HuH-7 (cell line): Measurements from ENCODE around the gene TCF25.

ENCODE experiments used
- DNase-seq: peaks from one replicate; pipeline ENCODE4 v3.0.0; 2011; ENCODE audit warnings: low spot score

Gene TCF25

GRCh38 chr16:89946515-89946914, 73.1 kb downstream of the TCF25 start:
- DNase-seq: no peak

- no peak for DNase-seq
Observed at GRCh38 chr16:89949121-89949742, 75.8 kb downstream of the TCF25 start.

GRCh38 chr16:89949756-89950155, 76.4 kb downstream of the TCF25 start:
- DNase-seq: no peak

- DNase-seq: no peak
Observed at GRCh38 chr16:89951509-89951908, 78.1 kb downstream of the TCF25 start.

GRCh38 chr16:89952049-89952448, 78.7 kb downstream of the TCF25 start:
- DNase-seq: no peak

- no peak for DNase-seq
Observed at GRCh38 chr16:89952551-89952950, 79.2 kb downstream of the TCF25 start.

- DNase-seq: no peak
Observed at GRCh38 chr16:89953671-89954406, 80.4 kb downstream of the TCF25 start.

GRCh38 chr16:89954462-89954861, 81.1 kb downstream of the TCF25 start:
- no peak for DNase-seq

- DNase-seq: no peak
Observed at GRCh38 chr16:89955001-89955685, 81.8 kb downstream of the TCF25 start.

GRCh38 chr16:89956505-89957215, 83.3 kb downstream of the TCF25 start:
- no peak for DNase-seq

GRCh38 chr16:89957216-89957785, 83.9 kb downstream of the TCF25 start:
- no peak for DNase-seq

- peak; percentile 79 for DNase-seq
Observed at GRCh38 chr16:89958068-89958467, 84.7 kb downstream of the TCF25 start.

- no peak for DNase-seq
Observed at GRCh38 chr16:89958596-89958995, 85.2 kb downstream of the TCF25 start.

GRCh38 chr16:89960966-89961365, 87.6 kb downstream of the TCF25 start:
- DNase-seq: no peak
